C4-2B (cell line): ENCODE data around the gene C8A.

ENCODE experiments used
- CTCF ChIP-seq: fragments of 450-650 bp; conservative IDR thresholded peaks from 2 replicates; pipeline ENCODE4 v1.5.1; 2017; ENCODE audit warnings: mild to moderate bottlenecking
- ZFX ChIP-seq: fragments of 450-650 bp; IDR thresholded peaks from 2 replicates; pipeline ENCODE4 v1.6.1; 2017

GRCh38 chr1:56929492-56929891, 74.9 kb downstream of the C8A start:
- TF ChIP-seq CTCF (no peak), ZFX (no peak)
